SK-MEL-5 (cell line): ENCODE results near the gene OR3A2. TPM values are rescaled to one million over a fixed set of nuclear protein-coding genes. Genes with fewer than 3 reads are reported as not detected.
"Not testable (repeated sequence)": the region's sequence is repeated elsewhere in the genome, so short reads cannot be mapped to it uniquely, and the experiment has no call there.

Experiments
- DNase-seq: peaks from one replicate; pipeline ENCODE4 v3.0.0-alpha.2; 2016; ENCODE audit warnings: low read depth, low spot score
- in situ Hi-C: cut with HindIII; loops from 2 replicates; pipeline ENCODE4 v1.10.0; 2016; ENCODE audit warnings: low sequenced_read_pairs, high pct_unique_total_duplicates, low pct_unique_long_range_greater_than_20kb
- total RNA-seq: library from RNA; depleted of rRNA; stranded (reverse); fragments of >200 nt; shearing (Covaris generic); gene quantifications from 2 replicates; pipeline ENCODE4 v1.2.3, GENCODE V29; 2014

The OR3A2 gene
- total RNA-seq, 1 experiment from 2014 or later, result not detected

- no peak for DNase-seq
- in situ Hi-C loops, result no loop called here
These were observed 69.3 kb downstream of the OR3A2 start for GRCh38 chr17:3316836-3317235.

GRCh38 chr17:3308603-3309002, 77.5 kb downstream of the OR3A2 start:
- in situ Hi-C loops, result no loop called here

GRCh38 chr17:3298260-3298659, 87.8 kb downstream of the OR3A2 start, which contains the start of gene OR3A1:
Gene OR3A1 (minus strand): TSS chr17:3298360. CDS start chr17:3292582, 5,778 bp downstream.
- in situ Hi-C loops, result no loop called here
- DNase-seq, result no peak

More at GRCh38 chr17:3308603-3309002, 77.5 kb downstream of the OR3A2 start:
- peak; percentile 23 for DNase-seq

- in situ Hi-C loops, result no loop called here
- DNase-seq, result no peak
These were observed 90.5 kb downstream of the OR3A2 start for GRCh38 chr17:3295632-3296031.

- in situ Hi-C loops, DNase-seq: not testable (repeated sequence)
These were observed 92.6 kb downstream of the OR3A2 start for GRCh38 chr17:3293548-3293947.

- in situ Hi-C loops, result no loop called here
These were observed 103.2 kb downstream of the OR3A2 start for GRCh38 chr17:3282901-3283300.

GRCh38 chr17:3276126-3276525, 110.0 kb downstream of the OR3A2 start:
- DNase-seq, result no peak
- in situ Hi-C loops, result no loop called here

More at GRCh38 chr17:3282901-3283300, 103.2 kb downstream of the OR3A2 start:
- DNase-seq, result no peak

- in situ Hi-C loops, result no loop called here
- no peak for DNase-seq
These were observed 114.8 kb downstream of the OR3A2 start for GRCh38 chr17:3271072-3271848.

- DNase-seq, result no peak
- in situ Hi-C loops, result no loop called here
These were observed 125.5 kb downstream of the OR3A2 start for GRCh38 chr17:3260600-3260999.

GRCh38 chr17:3260163-3260562, 125.9 kb downstream of the OR3A2 start:
- in situ Hi-C loops, result no loop called here
- DNase-seq, result no peak

GRCh38 chr17:3256575-3256974, 129.5 kb downstream of the OR3A2 start:
- in situ Hi-C loops, result no loop called here
- DNase-seq, result no peak

- in situ Hi-C loops, DNase-seq: not testable (repeated sequence)
These were observed 137.1 kb downstream of the OR3A2 start for GRCh38 chr17:3249013-3249412.

- DNase-seq, in situ Hi-C loops: not testable (repeated sequence)
These were observed 141.3 kb downstream of the OR3A2 start for GRCh38 chr17:3244841-3245240.

- DNase-seq, in situ Hi-C loops: not testable (repeated sequence)
These were observed 145.1 kb downstream of the OR3A2 start for GRCh38 chr17:3241044-3241443.

- DNase-seq, in situ Hi-C loops: not testable (repeated sequence)
These were observed 147.4 kb downstream of the OR3A2 start for GRCh38 chr17:3238685-3239084.

- DNase-seq, in situ Hi-C loops: not testable (repeated sequence)
These were observed 153.8 kb downstream of the OR3A2 start for GRCh38 chr17:3232300-3232699.
